ENCODE data around the gene MAPK8IP1.

GRCh38 chr11:45933131-45933831 is 47.8 kb downstream of the MAPK8IP1 start:
- TF ChIP-seq CTCF (optimal IDR thresholded peaks at IDR 0.05 in 1 of 3, IDR thresholded peaks at IDR 0.05 in 1 of 3, conservative IDR thresholded peaks at IDR 0.05 in 1 of 3; ENCODE audit: extremely low read depth in 1 of 3, insufficient read depth in 2 of 3, low read length in 3 of 3) (no peak), EZH2 (IDR thresholded peaks at IDR 0.05; ENCODE audit: low read length) (no peak)

Measured in keratinocyte (primary cell).